ENCODE measurements around the gene SH3PXD2B. TPM values are rescaled to one million over a fixed set of nuclear protein-coding genes. Genes with fewer than 3 reads are reported as not detected.

The SH3PXD2B gene
- total and polyA plus RNA-seq, 2 donors (not counting 1 experiment from before 2014, with no cell fraction given): not detected

- no peak for DNase-seq
- Mint-ChIP-seq H3K4me3 (no peak overlapping the region), H3K4me1 (no peaks in the 10 kb centered on the region), H3K27ac (no peak overlapping the region), H3K9me3 (ENCODE audit: insufficient read depth) (no peaks in the 10 kb centered on the region), H3K27me3 (peaks cover 16% of the 10 kb centered on the region)
- H3K27ac ChIP-seq (ENCODE audit: low read length in 2 of 2): no peak overlapping the region
- WGBS (ENCODE audit: insufficient coverage): 80% methylated on average over 1 of the region's 2 CpGs
- no peaks in the 10 kb centered on the region for H3K27me3 ChIP-seq (replicated peaks in 1 of 4; ENCODE audit: control extremely low read depth in 1 of 4, control insufficient read depth in 3 of 4, insufficient read depth in 4 of 4, low read length in 3 of 4)
- no peaks in the 10 kb centered on the region for H3K9me3 ChIP-seq (ENCODE audit: control extremely low read depth in 1 of 3, control insufficient read depth in 2 of 3, insufficient read depth in 1 of 3, low read length in 2 of 3)
- ATAC-seq (ENCODE audit: low read depth): no peak
- H4K20me1 ChIP-seq (ENCODE audit: control insufficient read depth, insufficient read depth, low read length, poor library complexity, severe bottlenecking): no peaks in the 10 kb centered on the region
- no peak overlapping the region for H3K4me2 ChIP-seq (replicated peaks; ENCODE audit: low read depth, low read length, poor library complexity, severe bottlenecking)
- POLR2A ChIA-PET: no interaction called here
- intact Hi-C loops (cut with micrococcal nuclease): no loop called here
- no peak overlapping the region for H3K9ac ChIP-seq (ENCODE audit: low read length)
- CTCF ChIA-PET: interaction anchor here (0.7 kb wide), 1 partner anchor 970 kb away, joined by 4 read pairs; no protein-coding TSS in a partner anchor
- no peaks in the 10 kb centered on the region for H3K36me3 ChIP-seq (replicated peaks in 1 of 2; ENCODE audit: control extremely low read depth in 1 of 2, control insufficient read depth in 1 of 2, extremely low read depth in 1 of 2, insufficient read depth in 2 of 2, low read length in 1 of 2)
- H3K79me2 ChIP-seq (ENCODE audit: control insufficient read depth, insufficient read depth, low read length): no peaks in the 10 kb centered on the region
- no peaks in the 10 kb centered on the region for H3K4me1 ChIP-seq (ENCODE audit: control insufficient read depth in 2 of 2, insufficient read depth in 2 of 2, low read length in 2 of 2)
- H3K4me3 ChIP-seq (ENCODE audit: control extremely low read depth in 1 of 5, extremely low read depth in 1 of 5, insufficient read depth in 1 of 5, low read depth in 2 of 5, low read length in 4 of 5): no peak overlapping the region
- no peak overlapping the region for H2AFZ ChIP-seq (ENCODE audit: insufficient read depth, low read depth, low read length, poor library complexity, severe bottlenecking)
- TF ChIP-seq EZH2 (IDR thresholded peaks at IDR 0.05; ENCODE audit: borderline replicate concordance, insufficient read depth, low read depth, low read length, poor library complexity, severe bottlenecking): no peak
- TF ChIP-seq, protein P1, sequence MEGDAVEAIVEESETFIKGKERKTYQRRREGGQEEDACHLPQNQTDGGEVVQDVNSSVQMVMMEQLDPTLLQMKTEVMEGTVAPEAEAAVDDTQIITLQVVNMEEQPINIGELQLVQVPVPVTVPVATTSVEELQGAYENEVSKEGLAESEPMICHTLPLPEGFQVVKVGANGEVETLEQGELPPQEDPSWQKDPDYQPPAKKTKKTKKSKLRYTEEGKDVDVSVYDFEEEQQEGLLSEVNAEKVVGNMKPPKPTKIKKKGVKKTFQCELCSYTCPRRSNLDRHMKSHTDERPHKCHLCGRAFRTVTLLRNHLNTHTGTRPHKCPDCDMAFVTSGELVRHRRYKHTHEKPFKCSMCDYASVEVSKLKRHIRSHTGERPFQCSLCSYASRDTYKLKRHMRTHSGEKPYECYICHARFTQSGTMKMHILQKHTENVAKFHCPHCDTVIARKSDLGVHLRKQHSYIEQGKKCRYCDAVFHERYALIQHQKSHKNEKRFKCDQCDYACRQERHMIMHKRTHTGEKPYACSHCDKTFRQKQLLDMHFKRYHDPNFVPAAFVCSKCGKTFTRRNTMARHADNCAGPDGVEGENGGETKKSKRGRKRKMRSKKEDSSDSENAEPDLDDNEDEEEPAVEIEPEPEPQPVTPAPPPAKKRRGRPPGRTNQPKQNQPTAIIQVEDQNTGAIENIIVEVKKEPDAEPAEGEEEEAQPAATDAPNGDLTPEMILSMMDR (IDR thresholded peaks at IDR 0.05): no peak
These were observed 66.0 kb downstream of the SH3PXD2B start for GRCh38 chr5:172388246-172388733.

- Histone ChIP-seq H3K9me3 (ENCODE audit: control extremely low read depth in 1 of 3, control insufficient read depth in 2 of 3, insufficient read depth in 1 of 3, low read length in 2 of 3) (no peaks in the 10 kb centered on the region), H3K4me3 (ENCODE audit: control extremely low read depth in 1 of 5, extremely low read depth in 1 of 5, insufficient read depth in 1 of 5, low read depth in 2 of 5, low read length in 4 of 5) (no peak overlapping the region), H3K79me2 (ENCODE audit: control insufficient read depth, insufficient read depth, low read length) (no peaks in the 10 kb centered on the region), H3K27ac (ENCODE audit: low read length in 2 of 2) (no peak overlapping the region), H4K20me1 (ENCODE audit: control insufficient read depth, insufficient read depth, low read length, poor library complexity, severe bottlenecking) (no peaks in the 10 kb centered on the region), H3K4me1 (ENCODE audit: control insufficient read depth in 2 of 2, insufficient read depth in 2 of 2, low read length in 2 of 2) (no peaks in the 10 kb centered on the region), H3K27me3 (replicated peaks in 1 of 4; ENCODE audit: control extremely low read depth in 1 of 4, control insufficient read depth in 3 of 4, insufficient read depth in 4 of 4, low read length in 3 of 4) (no peaks in the 10 kb centered on the region), H2AFZ (ENCODE audit: insufficient read depth, low read depth, low read length, poor library complexity, severe bottlenecking) (no peak overlapping the region), H3K4me2 (replicated peaks; ENCODE audit: low read depth, low read length, poor library complexity, severe bottlenecking) (no peak overlapping the region), H3K36me3 (replicated peaks in 1 of 2; ENCODE audit: control extremely low read depth in 1 of 2, control insufficient read depth in 1 of 2, extremely low read depth in 1 of 2, insufficient read depth in 2 of 2, low read length in 1 of 2) (no peaks in the 10 kb centered on the region), H3K9ac (ENCODE audit: low read length) (no peak overlapping the region)
- no peaks in the 10 kb centered on the region for H3K4me1 Mint-ChIP-seq
- ATAC-seq (ENCODE audit: low read depth) (no peak), DNase-seq (no peak)
- no peaks in the 10 kb centered on the region for H3K9me3 Mint-ChIP-seq (ENCODE audit: insufficient read depth)
- CTCF ChIA-PET: no interaction called here
- H3K27ac Mint-ChIP-seq: no peak overlapping the region
- peaks cover 9% of the 10 kb centered on the region for H3K27me3 Mint-ChIP-seq
- TF ChIP-seq EZH2 (IDR thresholded peaks at IDR 0.05; ENCODE audit: borderline replicate concordance, insufficient read depth, low read depth, low read length, poor library complexity, severe bottlenecking): no peak
- TF ChIP-seq, protein P1 (IDR thresholded peaks at IDR 0.05): no peak
- POLR2A ChIA-PET: no interaction called here
- intact Hi-C loops (cut with micrococcal nuclease): no loop called here
- H3K4me3 Mint-ChIP-seq: no peak overlapping the region
- 85% methylated on average over 5 of the region's 5 CpGs for WGBS (ENCODE audit: insufficient coverage)
These were observed 68.6 kb downstream of the SH3PXD2B start for GRCh38 chr5:172385707-172386106.

Measured in B cell (primary cell).